ENCODE results near the gene HOXA6.

DNA sequence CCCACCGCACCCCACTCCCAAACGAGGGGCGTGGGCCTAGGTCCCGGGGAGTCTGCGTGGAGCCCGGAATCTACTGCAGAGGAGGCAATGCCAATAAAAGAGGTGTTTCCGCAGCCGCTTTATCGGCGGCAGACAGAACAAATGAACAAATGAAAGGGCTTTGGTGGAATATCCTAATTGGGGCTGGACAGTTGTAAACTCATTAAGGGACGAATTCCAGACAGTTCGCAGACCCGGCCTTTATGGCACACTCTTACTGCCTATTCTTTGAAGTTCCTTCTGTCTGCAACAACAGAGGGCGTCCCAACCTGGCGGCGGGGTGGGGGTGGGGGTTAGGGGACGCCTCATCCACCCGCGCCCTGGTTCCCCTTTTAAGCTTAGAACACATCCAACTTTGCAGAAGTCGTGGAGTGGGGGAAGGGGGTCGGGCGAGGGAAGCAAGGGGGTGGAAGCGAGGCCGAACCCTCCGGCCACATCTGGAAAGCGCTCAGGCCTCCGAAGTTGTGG is 13.7 kb upstream of the HOXA6 start:
- TF ChIP-seq, protein P1, sequence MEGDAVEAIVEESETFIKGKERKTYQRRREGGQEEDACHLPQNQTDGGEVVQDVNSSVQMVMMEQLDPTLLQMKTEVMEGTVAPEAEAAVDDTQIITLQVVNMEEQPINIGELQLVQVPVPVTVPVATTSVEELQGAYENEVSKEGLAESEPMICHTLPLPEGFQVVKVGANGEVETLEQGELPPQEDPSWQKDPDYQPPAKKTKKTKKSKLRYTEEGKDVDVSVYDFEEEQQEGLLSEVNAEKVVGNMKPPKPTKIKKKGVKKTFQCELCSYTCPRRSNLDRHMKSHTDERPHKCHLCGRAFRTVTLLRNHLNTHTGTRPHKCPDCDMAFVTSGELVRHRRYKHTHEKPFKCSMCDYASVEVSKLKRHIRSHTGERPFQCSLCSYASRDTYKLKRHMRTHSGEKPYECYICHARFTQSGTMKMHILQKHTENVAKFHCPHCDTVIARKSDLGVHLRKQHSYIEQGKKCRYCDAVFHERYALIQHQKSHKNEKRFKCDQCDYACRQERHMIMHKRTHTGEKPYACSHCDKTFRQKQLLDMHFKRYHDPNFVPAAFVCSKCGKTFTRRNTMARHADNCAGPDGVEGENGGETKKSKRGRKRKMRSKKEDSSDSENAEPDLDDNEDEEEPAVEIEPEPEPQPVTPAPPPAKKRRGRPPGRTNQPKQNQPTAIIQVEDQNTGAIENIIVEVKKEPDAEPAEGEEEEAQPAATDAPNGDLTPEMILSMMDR (IDR thresholded peaks at IDR 0.05 in 2 of 3, conservative IDR thresholded peaks at IDR 0.05 in 1 of 3; ENCODE audit: control insufficient read depth in 2 of 3, extremely low read depth in 1 of 3, insufficient read depth in 1 of 3, low read depth in 3 of 3, low read length in 3 of 3), result no peak
- TF ChIP-seq EED (IDR thresholded peaks at IDR 0.05; ENCODE audit: low read depth) (no peak), FOS (IDR thresholded peaks at IDR 0.05; ENCODE audit: borderline replicate concordance, extremely low read depth, insufficient read length) (no peak), EZH2 (IDR thresholded peaks at IDR 0.05; ENCODE audit: borderline replicate concordance, control insufficient read depth, low read depth, low read length) (no peak), POLR2AphosphoS5 (IDR thresholded peaks at IDR 0.05; ENCODE audit: low read length) (no peak), SIN3A (IDR thresholded peaks at IDR 0.05; ENCODE audit: low read depth, low read length) (no peak), POLR2A (IDR thresholded peaks at IDR 0.05; ENCODE audit: low read depth, low read length) (no peak), ZSCAN29 (IDR thresholded peaks at IDR 0.05) (no peak), JUND (IDR thresholded peaks at IDR 0.05; ENCODE audit: low read depth, low read length) (no peak)

All from GM12878 (cell line).